ENCODE data around the gene SIX2. TPM values are rescaled to one million over a fixed set of nuclear protein-coding genes. Genes with fewer than 3 reads are reported as not detected.

The SIX2 gene
- total RNA-seq, 4 donors from 2014 or later, result 28.9 to 65.5 (median 50.5) TPM

DNA sequence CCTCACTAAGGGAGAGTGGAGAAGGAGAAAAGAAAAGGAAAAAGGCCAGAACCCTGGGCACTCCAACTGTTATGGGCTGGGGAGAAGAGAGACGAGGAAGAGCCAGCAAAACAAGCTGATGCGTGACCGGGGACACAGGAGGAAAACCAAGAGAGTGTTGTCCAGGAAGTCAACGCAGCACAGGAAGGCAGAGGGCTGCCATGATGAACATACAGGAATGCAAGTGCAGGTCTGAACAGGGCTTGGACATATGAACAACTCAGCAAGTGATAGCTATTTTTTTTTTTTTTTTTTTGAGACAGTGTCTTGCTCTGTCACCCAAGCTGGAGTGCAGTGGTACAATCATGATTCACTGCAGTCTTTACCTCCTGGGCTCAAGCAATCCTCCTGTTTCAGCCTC lies 39.3 kb downstream of the SIX2 start:
- ATAC-seq (no peak), DNase-seq (no peak)
- in situ Hi-C loops (cut with MboI; ENCODE audit: low sequenced_read_pairs in 4 of 4), result loop anchor here in 2 of 4 donors (10.0 to 25.0 kb wide), 3 partner anchors 495 to 933 kb away; no protein-coding TSS in a partner anchor
- H3K4me1 ChIP-seq, result no peaks in the 10 kb centered on the region
- no peak overlapping the region for H3K27ac ChIP-seq
- TF ChIP-seq, protein P1, sequence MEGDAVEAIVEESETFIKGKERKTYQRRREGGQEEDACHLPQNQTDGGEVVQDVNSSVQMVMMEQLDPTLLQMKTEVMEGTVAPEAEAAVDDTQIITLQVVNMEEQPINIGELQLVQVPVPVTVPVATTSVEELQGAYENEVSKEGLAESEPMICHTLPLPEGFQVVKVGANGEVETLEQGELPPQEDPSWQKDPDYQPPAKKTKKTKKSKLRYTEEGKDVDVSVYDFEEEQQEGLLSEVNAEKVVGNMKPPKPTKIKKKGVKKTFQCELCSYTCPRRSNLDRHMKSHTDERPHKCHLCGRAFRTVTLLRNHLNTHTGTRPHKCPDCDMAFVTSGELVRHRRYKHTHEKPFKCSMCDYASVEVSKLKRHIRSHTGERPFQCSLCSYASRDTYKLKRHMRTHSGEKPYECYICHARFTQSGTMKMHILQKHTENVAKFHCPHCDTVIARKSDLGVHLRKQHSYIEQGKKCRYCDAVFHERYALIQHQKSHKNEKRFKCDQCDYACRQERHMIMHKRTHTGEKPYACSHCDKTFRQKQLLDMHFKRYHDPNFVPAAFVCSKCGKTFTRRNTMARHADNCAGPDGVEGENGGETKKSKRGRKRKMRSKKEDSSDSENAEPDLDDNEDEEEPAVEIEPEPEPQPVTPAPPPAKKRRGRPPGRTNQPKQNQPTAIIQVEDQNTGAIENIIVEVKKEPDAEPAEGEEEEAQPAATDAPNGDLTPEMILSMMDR (IDR thresholded peaks at IDR 0.05 in 4 of 5, conservative IDR thresholded peaks at IDR 0.05 in 1 of 5), result no peak
- no peak for TF ChIP-seq POLR2A (IDR thresholded peaks at IDR 0.05)
- no peaks in the 10 kb centered on the region for H3K9me3 ChIP-seq
- H3K27me3 ChIP-seq, result peaks cover 5 to 17% (median 16%) of the 10 kb centered on the region in 3 donors
- intact Hi-C loops (cut with DNase I; ENCODE audit: low total_unique reads), result no loop called here
- no peaks in the 10 kb centered on the region for H3K36me3 ChIP-seq
- H3K4me3 ChIP-seq, result no peak overlapping the region

DNA sequence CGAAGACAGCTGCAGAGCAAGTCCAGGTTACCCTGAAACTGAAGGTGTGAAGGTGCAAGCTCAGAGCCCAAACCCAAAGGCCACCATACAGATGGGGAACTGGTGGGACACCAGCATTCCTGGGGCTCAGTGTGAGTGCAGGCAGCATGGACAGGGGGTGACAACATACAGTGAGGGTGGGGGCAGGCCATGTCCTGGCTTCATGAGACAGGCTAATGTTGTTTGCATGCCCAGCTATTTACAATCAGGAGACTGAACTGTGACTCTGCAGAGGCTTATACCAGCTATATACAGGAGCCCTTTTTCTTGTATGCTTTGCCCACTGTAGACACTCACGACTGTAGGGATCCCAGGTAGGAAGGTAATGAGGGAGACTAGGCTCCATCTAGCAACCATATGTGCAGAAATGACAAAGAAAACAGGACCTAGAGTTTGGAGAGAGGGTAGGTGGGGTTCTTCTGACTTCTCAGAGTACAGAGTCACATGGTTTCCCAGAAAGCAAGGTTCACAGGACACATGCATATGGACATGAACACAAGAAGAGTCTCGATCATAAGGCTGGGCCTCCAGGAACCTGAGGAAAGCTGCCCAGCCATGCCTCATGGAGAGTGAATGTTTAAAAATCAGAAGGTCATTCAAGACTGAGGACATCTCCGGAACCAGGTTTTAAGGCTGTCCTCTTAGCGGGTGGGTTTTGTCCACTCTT lies 41.4 kb downstream of the SIX2 start:
- no peaks in the 10 kb centered on the region for H3K9me3 ChIP-seq
- TF ChIP-seq, protein P1 (IDR thresholded peaks at IDR 0.05 in 4 of 5, conservative IDR thresholded peaks at IDR 0.05 in 1 of 5), result no peak
- TF ChIP-seq POLR2A (IDR thresholded peaks at IDR 0.05), result no peak
- DNase-seq (no peak), ATAC-seq (no peak)
- H3K36me3 ChIP-seq, result no peaks in the 10 kb centered on the region
- no peak overlapping the region for H3K27ac ChIP-seq
- in situ Hi-C loops (cut with MboI; ENCODE audit: low sequenced_read_pairs in 4 of 4) (loop anchor here in 2 of 4 donors (10.0 to 25.0 kb wide), 3 partner anchors 493 to 931 kb away; no protein-coding TSS in a partner anchor), intact Hi-C loops (cut with DNase I; ENCODE audit: low total_unique reads) (no loop called here)
- H3K4me3 ChIP-seq, result no peak overlapping the region
- peaks cover 5 to 15% (median 11%) of the 10 kb centered on the region in 3 donors for H3K27me3 ChIP-seq
- H3K4me1 ChIP-seq, result no peaks in the 10 kb centered on the region

DNA sequence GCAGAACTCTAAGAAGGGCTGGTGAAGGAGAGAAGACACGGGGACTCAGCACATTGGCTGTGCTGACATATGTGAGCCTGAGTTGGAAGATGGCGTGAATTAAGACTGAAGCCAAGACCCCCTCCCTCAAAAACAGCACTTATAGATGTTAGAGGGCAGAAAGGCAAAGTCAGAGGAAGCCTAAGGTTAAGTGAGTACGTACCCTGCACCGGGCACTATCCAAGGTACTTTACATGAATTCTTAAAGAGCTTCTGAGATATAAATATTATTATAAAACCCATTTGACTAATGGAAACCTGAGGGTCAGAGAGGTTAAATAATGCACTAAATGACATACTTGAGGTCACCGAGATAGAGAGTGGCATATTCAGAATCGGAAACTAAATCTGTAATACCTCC lies 42.2 kb downstream of the SIX2 start:
- H3K27me3 ChIP-seq, result peaks cover 0 to 9% (median 7%) of the 10 kb centered on the region in 3 donors

DNA sequence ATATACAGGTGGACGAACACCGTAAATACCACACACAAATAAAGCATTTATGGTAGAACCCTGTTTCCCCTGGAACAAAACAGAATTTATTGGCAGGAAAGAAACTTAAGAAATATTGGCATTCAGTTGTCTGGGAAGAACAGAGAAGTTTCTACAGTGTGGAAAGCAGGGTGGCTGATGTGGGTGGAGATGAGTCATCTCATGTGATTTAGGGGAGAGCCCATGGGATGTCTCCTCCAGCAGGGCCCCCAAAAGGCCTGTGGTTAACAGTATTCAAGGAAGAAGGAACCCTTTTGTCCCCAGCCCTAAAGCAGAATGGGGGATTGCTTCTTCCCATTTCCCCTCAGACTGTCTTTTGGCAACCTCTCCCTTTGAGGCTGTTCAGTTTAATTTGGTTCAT lies 43.6 kb downstream of the SIX2 start:
- H3K4me1 ChIP-seq, result no peaks in the 10 kb centered on the region
- in situ Hi-C loops (cut with MboI; ENCODE audit: low sequenced_read_pairs in 4 of 4) (loop anchor here in 2 of 4 donors (10.0 to 25.0 kb wide), 3 partner anchors 491 to 928 kb away; no protein-coding TSS in a partner anchor), intact Hi-C loops (cut with DNase I; ENCODE audit: low total_unique reads) (no loop called here)
- H3K36me3 ChIP-seq, result no peaks in the 10 kb centered on the region
- H3K9me3 ChIP-seq, result no peaks in the 10 kb centered on the region
- no peak overlapping the region for H3K27ac ChIP-seq
- no peak for DNase-seq
- no peak overlapping the region for H3K4me3 ChIP-seq
- H3K27me3 ChIP-seq, result peaks cover 0 to 6% (median 0%) of the 10 kb centered on the region in 3 donors
- peak in 1 of 2 donors; percentile 39 for ATAC-seq
- TF ChIP-seq POLR2A (IDR thresholded peaks at IDR 0.05), result no peak
- TF ChIP-seq, protein P1 (IDR thresholded peaks at IDR 0.05 in 4 of 5, conservative IDR thresholded peaks at IDR 0.05 in 1 of 5), result no peak

More for the DNA sequence above, 42.2 kb downstream of the SIX2 start:
- no peak overlapping the region for H3K4me3 ChIP-seq
- in situ Hi-C loops (cut with MboI; ENCODE audit: low sequenced_read_pairs in 4 of 4), result loop anchor here in 2 of 4 donors (10.0 to 25.0 kb wide), 3 partner anchors 492 to 930 kb away; no protein-coding TSS in a partner anchor
- no peaks in the 10 kb centered on the region for H3K36me3 ChIP-seq
- no peak for TF ChIP-seq POLR2A (IDR thresholded peaks at IDR 0.05)
- TF ChIP-seq, protein P1 (IDR thresholded peaks at IDR 0.05 in 4 of 5, conservative IDR thresholded peaks at IDR 0.05 in 1 of 5), result no peak
- no peaks in the 10 kb centered on the region for H3K4me1 ChIP-seq
- no peak overlapping the region for H3K27ac ChIP-seq
- DNase-seq, result no peak
- H3K9me3 ChIP-seq, result no peaks in the 10 kb centered on the region
- intact Hi-C loops (cut with DNase I; ENCODE audit: low total_unique reads), result no loop called here
- no peak for ATAC-seq
